K562 treated with DMSO at 1 percent for 24 hours (cell line): ENCODE measurements around the gene POTEB. TPM values are rescaled to one million over a fixed set of nuclear protein-coding genes. Genes with fewer than 3 reads are reported as not detected.

Source experiments
- total RNA-seq: library from RNA; unstranded; fragments of 300-600 nt; gene quantifications from 2 replicates; pipeline ENCODE4 v1.2.3, GENCODE V29; 2022; ENCODE audit warnings: low read depth; ENCODE audit not compliant: insufficient read depth

The POTEB gene
- total RNA-seq = not detected in 2 replicates

DNA sequence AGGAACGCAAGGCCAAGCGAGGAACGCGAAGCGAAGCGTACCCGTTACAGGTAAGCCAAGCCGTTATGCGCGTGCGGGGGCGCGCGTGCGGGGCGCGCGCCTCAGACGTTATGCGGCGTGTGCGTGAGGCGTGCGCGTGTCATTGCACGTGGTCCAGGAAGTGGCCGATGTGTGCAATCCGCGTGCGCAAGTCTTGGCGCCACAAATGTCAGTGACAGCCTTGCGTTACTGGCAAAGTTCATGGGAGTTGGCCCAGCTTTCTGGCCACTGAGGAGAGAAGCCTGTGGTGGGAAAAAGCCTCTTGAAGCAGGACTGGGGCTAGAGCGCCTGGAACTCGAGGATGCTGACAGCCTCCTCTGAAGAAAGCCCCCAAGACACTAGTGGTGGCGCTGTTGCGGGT is at the start of gene POTEB:
Gene POTEB, minus strand, starts transcription at position 101 of the 400 bp plus-strand sequence. CDS start 489 bp downstream, outside the sequence.

Other genes with a start within 250 kb of the POTEB start
- not detected in 2 replicates for gene OR4M2, start 202.8 kb upstream of the POTEB start, total RNA-seq